Suppressor macrophage (primary cell): ENCODE results near the gene ABCC9.

Experiments
- DNase-seq, 4 experiments: peaks; one replicate each; pipeline ENCODE4 v3.0.0-alpha.2; 2020 to 2022
- total RNA-seq, 17 experiments: gene quantifications; one replicate each; lab custom pipeline; 2026; ENCODE audit warnings: mixed read lengths in 6 of 17, inconsistent platforms in 3 of 17; lab: John Stamatoyannopoulos, UW

The ABCC9 gene
- 0 to 9.8 (median 0) reads per million in 17 experiments for total RNA-seq

DNA sequence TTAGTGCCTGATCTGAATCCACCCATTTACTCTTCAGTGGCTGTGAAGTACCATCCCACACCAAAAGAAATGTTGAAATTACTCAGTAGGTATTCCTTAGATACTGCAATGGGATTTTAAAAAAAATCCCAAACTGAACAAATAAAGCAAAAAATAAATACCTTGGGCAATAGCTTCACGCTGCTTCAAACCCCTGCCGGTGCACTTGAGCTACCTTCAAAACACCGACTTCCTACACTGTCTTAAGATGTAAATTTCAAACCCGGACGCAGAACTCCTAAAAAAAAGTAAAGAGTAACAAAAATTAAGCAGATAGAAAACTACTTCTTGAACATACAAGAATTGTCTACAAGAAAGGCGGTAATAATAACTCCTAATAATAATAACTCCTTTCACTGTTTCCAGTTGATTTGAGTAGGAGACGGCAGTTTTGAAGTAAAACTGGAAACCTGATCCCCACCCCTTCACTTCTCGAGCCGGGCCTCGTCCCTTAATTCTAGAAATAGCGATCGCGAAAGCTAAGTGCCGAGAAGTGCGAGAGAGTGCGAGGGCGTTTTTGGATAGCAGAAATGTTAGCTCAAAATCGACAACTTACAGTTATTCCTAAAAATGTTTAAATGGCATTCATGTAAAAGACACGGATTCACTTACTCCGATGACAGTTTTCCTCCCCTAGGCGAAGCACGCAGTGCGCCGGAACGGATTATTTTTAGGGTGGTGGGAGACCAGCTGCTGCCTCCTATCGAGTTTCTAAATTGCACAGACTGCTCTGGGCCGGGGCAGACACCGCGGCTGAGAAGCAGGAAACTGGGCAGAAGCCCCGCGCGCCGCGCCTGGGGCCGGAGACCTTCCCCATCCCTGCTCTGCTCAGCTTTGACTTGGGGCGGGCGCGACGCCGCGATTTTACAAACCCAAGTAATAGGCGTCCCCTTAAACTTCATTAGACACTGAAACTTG lies at the start of gene ABCC9:
TSS of gene ABCC9 (minus strand) at position 878 of the 957 bp plus-strand sequence. CDS start 4,752 bp downstream, outside the sequence.
- DNase-seq: peak in 1 of 4 experiments; percentile 5

DNA sequence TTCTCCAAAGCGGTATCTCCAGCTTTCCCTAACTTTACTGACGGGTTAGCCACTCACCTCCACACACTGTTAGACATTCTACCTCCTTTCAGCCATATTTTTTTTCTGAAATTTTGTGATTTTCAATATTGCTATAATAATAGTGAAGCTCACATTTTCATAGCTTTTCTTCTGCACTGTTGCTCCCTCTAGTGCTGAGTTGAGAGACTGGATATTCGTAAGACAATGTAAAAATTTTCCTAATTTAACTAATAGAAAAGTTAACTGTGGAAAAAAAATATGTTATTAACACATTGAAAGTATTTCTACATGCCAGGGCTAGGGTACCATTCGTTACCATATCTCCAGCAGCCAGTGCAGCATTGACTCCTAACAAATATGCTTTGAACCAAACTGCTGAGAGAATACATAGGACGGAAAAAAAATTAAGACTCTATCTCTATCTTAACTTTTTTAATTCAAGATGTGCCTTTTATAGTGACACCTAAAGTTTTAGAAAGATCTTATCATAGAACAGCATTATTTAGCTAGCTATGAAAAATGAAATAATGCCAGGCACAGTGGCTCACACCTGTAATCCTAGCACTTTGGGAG lies 48.7 kb upstream of the ABCC9 start:
- DNase-seq: peak in 3 of 4 experiments; percentile 5 to 22 (median 14)

DNA sequence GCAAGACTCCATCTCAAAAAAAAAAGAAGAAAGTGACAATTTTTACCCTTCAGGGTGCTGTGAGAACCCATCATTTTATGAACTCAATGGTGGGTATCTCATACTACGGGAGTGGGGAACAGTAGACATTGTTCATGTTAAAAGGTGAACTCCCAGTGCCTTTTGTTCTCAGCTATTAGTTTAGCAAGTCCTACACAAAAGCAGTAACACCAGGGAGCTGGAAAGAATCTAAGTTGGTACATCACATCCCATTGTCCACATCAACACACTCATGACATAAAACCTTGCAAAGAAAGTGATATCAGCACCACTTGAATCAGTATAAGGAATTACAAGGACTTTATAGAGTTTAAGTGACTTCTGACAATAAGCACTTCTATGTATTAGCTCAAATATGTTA lies 47.4 kb upstream of the ABCC9 start:
- DNase-seq: no peak

DNA sequence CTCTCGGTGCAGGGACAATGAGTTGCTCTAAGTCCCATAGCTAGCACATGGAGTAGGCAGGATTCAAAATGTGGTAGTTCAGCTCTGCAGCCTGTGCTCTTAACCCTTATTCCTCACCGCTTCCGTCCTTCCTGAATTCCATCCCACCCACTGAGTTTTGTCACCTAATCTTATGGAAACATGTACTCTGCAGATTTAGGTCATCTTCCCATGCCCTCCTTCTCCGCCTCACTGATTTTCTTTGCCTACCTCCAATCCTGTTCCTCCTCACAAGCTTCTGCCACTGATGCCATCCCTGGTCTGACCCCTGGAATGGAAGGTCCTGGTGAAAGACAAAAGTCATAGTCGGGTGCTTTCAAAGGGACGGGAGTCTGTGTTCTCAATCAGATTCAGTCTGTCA lies 46.5 kb upstream of the ABCC9 start:
- no peak for DNase-seq

DNA sequence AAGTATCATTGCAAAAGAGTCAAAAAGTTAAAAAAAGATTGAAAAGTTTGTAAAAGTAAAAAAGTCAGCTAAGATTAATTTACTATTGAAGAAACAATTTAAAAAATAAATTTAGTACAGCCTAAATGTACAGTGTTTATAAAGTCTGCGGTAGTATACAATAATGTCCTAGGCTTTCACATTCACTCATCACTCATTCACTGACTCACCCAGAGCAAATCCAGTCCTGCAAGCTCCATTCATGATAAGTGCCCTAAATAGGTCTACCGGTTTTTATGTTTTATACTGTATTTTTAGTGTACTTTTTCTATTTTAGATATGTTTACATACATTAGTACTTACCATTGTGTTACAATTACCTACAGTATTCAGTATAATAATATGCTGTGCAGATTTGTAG lies 43.9 kb upstream of the ABCC9 start:
- no peak for DNase-seq

DNA sequence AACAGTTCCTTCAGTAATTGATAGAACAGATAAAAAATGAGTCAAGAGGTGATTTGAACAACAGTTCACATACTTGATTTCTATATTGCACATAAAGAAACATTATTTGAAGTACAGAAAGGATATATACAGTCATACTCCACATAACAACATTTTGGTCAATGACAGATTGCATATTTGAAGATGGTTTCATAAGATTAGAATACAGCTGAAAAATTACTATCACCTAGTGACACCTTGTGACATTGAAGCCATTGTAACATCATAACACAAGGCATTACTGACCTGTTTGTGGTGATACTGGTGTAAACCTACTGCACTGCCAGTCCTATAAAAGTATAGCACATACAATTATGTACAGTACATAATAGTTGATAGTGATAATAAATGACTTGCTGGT lies 43.1 kb upstream of the ABCC9 start:
- DNase-seq: no peak

DNA sequence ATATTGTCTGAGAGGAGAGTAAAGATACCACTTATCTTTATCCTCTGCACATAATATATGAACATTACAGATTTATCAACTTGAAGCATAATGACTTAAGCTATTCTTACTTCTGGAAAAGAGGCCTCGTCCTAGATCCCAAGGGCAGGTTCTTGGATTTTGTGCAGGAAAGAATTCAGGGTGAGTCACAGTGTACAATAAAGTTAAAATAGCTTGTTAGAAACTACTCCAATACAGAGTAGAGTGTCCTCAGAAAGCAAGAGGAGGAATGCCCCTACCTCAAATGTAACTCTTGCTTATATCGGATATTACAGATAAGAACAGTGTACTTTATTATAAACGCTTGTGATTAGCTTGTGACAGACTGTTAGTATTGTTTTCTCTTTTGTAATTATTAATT lies 41.9 kb upstream of the ABCC9 start:
- no peak for DNase-seq

DNA sequence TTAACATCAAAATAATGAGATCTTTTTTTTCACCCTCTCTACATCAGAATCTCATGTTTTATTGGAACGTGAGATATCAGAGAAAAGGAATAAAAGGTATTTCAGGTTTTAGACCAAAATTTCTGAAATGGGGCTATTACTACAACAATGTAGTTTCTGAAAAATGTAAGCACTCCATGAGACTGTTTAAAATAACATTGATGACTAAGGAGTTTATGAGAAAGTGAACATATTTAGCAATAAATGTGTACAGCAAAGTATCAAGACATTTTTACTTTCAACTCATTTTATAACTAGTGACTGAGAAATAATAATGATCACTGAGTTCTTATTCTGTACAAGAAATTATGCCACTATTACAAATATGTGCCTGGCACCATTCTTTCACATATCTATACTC lies 39.3 kb upstream of the ABCC9 start:
- no peak for DNase-seq

DNA sequence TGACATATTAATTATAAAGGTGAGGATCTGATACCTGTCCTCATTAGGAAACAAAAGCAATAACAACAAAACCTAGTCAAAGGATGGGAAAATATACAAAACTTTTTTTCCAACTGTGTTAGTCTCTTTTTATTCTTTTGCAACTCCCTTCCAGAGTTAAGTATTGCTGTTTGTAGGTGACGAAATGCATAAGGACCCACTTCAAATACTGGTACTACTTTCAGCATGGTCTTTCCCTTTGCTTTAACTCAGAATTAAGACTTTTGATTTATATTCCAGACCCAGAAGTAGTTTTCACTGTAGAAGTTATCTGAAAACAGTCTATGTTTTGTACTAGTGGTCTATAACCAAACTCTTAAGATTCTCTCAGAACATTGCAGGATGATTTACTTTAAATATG lies 34.1 kb upstream of the ABCC9 start:
- DNase-seq: no peak

DNA sequence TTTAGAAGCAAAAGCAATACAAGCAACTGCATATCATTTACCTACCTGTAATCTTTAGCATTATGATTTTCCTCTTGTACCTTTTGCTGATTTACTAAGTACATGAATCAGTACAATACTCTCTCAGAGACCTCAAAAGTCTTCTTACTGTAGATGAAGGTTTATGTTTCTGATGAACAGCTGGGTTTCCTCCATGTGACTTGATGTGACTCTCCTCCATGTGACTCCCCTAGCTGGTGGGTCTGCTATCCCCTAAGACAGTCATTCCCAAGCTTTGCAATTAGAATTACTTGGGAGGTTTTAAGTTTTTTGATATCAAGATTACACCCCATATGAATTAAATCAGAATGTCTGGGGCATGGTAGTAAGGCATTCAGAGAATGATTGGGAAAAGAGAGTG lies 32.0 kb upstream of the ABCC9 start:
- no peak for DNase-seq

DNA sequence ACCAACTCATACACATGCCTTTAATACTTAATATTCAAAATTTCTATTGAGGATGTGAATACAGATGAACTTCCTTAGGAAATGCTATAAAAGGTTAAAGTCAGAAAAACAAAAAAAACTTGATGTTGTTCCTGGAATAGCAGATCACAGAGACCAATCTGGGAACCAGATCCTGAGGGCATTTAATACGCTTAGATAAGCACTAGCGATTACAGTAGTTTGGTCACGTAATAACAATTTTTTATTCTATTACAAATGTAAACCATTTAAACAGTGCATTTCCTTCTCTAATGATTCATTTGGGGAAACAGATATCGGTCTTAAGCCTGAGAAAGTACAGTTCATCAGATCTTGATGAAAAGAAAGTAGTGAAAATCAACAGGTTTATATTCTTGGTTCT lies 30.8 kb upstream of the ABCC9 start:
- no peak for DNase-seq

DNA sequence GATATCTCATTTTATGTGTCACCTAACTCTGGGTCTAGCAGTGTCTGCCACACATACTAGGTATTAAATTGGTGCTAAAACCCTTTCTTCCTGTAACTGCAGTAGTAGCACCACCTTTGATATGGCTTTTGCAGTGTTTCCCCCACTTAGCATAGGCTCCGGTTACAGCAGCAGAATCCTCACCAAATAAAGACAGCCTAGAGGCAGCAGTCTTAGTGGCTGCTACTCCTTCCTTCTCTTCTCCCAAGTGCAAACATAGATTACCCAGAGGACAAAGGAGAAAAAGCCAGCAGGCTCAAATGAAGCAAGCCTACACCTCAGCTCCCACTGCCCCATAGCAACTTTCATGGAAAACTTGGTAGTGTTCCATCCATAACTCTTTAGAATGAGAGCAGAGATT lies 30.1 kb upstream of the ABCC9 start:
- no peak for DNase-seq

DNA sequence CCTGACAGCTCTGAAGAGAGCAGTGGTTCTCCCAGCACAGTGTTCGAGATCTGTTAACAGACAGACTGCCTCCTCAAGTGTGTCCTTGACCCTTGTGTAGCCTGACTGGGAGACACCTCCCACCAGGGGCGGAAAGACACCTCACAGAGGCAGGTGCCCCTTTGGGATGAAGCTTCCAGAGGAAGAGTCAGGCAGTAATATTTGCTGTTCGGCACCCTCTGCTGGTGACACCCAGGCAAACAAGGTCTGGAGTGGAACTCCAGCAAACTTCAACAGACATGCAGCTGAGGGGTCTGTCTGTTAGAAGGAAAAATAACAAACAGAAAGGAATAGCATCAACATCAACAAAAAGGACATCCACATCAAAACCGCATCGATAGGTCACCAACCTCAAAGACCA lies 21.6 kb upstream of the ABCC9 start:
- no peak for DNase-seq

DNA sequence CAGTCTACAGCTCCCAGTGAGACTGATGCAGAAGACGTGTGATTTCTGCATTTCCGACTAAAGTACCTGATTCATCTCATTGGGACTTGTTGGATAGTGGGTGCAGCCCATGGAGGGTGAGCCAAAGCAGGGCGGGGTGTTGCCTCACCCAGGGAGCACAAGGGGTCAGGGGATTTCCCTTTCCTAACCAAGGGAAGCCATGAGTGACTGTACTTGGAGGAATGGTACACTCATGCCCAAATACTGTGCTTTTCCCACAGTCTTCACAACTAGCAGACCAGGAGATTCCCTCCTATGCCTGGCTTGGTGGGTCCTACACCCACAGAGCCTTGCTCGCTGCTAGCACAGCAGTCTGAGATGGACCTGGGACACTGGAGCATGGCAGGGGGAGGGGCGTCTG lies 21.0 kb upstream of the ABCC9 start:
- no peak for DNase-seq

DNA sequence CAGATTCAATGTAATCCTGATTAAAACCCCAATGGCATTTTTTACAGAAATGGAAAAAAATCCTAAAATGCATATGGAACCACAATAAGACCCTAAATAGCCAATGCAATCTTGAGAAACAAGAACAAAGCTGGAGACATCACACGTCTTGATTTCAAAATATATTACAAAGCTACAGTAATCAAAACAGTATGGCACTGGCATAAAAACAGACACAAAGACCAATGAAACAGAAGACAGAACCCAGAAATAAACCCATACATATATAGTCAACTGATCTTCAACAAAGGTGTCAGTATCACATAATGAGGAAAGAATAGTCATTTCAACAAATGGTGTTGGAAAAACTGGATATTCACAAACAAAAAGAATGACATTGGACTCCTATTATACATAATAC lies 9.4 kb upstream of the ABCC9 start:
- no peak for DNase-seq

DNA sequence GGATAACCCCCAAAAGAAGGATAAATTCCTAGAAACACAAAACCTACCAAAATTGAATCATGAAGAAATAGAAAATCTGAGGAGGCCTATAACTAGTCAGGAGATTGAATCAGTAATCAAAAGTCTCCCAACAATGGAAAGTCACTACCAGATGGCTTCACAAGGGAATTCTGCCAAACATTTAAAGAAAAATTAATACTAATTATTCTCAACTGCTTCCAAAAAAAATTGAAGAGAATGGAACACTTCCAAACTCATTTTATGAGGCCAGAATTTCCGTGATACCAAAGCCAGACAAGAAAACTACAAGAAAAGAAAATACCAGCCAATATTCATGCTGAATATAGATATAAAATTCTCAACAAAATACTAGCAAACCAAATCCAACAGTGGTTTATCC lies 7.8 kb upstream of the ABCC9 start:
- no peak for DNase-seq

DNA sequence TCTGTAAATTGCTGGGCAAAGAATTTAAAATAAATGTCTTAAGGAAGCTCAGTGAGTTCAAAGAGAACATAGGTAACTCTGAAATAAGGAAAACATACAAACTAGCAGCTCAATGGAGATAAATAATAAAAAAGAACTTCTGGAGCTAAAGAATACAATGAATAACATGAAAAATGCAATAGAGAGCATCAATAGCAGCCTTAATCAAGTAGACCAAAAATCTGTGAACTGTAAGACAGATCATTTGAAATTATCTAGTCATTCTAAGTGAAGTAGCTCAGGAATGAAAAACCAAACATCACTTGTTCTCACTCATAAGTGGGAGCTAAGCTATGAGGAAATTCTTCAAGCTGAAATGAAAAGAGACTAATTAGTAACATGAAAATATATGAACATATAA lies 5.8 kb upstream of the ABCC9 start:
- no peak for DNase-seq

DNA sequence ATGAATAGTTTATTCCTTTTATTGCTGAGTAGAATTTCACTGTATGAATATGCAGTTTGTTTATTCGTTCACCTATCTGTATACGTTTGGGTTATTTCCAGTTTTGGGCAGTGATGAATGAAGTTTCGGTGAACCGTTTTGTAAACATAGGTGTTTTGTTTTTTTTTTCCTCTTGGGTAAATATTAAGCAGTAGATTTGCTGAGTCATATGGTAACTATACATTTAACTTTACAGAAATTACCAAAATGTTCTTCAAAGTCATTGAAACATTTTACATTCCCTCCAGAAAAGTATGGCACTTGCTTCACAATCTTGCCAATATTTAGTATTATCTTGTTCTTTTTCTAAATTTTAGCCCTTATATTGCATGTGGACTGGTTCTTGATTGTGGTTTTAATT lies 3.8 kb upstream of the ABCC9 start:
- DNase-seq: no peak

DNA sequence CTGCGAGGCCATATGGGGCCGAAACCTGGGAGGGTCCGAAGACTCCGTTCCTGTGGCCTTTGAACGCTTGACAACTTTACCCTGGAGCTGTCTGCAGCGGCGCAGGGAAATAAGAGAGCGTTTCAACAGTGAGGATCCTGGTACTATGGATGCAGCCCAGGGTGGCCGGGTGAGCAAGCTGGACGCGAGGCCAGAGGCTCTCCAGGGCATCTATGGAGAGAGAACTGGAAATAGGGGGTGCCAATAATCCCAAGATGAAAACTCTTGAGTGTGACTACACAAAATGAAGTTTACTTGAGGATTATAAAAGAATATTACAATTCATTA lies 1.1 kb upstream of the ABCC9 start:
- DNase-seq: no peak

DNA sequence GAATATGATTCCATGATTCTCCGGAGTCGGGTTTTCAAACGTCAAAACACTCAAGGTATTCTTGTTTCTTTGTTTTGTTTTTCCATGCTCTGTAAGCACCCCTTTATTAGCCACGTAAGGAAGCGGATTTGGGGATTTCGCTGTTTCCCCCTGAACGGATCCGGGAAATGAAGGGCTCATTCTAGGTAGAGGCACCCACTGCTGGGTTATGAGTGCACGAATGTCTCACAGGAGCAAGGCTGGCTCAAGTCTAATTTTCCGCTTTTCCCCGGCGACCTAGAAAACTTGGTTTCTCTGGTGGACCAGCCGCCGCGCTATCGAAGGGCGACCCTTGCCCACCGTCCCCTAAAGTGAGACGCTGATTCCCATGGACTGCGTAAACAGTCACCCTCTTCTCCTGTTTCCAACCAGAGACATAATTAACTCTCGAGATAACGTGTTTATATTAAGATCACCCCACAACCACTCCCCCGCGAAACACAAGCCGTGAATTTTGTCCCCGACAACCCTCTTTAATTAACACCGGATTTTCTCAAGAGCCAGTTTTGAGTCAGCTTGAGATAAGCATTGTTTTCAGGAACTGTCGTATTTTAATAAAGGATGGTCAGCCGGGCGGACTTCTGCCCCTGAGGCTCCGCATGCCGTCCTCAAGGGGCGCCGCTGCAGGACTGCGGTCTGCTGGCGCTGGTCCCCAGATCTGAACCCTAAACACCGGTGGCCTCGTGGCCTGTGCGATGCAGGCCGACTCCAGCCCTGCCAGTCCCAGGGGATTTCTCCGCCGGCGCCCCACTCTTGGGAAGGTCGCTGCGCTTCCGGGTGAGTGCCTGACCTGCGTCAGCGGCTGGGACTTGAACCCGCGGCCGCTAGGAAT lies 515 bp upstream of the ABCC9 start:
- DNase-seq: peak in 2 of 4 experiments; percentile 1 to 2

DNA sequence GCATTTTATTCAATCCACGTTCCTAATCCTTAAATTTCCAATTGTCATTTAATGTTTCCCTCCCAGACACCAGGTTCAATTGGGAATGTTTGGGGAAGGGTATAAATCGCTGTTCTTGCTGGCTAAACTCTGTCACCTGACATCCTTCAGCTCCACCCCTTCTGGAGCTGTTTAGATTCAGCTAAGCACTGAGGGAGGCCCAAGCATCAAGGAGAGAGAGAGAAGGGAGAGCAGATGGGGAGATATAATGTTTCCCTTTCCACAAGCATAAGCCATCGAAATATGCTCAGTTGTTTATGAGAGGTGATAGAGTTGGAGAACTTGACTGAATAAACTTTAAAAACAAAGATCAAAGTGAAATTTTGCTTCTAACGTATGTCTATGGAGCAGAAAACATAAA lies 1.8 kb downstream of the ABCC9 start:
- DNase-seq: no peak

DNA sequence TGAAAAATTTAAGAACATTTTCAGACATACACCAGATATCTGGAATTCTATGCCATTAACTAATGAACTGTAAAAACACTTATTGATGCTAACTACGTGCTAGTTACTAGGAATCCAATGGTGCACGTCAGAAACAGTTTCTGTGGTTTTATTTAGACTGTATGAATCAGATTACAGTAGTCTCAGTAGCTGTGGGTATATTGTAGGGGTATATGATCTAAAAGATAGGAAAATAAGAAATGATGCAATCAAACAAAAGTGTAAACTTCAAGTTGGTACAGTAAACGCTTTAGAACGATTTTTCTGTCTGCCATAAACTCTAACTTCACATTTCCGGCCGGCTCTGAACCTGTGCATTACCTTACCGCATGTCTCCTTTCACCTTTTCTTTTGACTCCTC lies 2.3 kb downstream of the ABCC9 start:
- DNase-seq: no peak

DNA sequence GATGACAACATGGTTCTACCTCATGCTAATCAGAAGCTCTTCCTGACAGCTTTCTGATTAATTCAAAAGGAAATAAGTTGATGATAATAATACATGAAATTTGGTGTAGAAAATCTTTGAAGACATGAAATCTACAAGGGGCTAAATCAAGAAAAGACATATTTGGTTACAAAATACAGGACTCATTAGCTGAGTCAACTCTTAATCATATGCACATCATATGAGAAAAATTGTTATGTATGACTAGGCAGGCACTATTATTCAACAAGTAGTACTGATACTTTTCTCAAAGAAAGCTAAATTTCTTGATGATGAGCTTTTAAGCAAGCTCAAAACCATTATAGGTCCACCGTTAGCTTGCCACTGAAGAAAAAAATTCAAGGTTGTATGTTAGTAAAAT lies 7.1 kb downstream of the ABCC9 start:
- DNase-seq: no peak
